ENCODE data around the gene PECR.

Gene PECR

DNA sequence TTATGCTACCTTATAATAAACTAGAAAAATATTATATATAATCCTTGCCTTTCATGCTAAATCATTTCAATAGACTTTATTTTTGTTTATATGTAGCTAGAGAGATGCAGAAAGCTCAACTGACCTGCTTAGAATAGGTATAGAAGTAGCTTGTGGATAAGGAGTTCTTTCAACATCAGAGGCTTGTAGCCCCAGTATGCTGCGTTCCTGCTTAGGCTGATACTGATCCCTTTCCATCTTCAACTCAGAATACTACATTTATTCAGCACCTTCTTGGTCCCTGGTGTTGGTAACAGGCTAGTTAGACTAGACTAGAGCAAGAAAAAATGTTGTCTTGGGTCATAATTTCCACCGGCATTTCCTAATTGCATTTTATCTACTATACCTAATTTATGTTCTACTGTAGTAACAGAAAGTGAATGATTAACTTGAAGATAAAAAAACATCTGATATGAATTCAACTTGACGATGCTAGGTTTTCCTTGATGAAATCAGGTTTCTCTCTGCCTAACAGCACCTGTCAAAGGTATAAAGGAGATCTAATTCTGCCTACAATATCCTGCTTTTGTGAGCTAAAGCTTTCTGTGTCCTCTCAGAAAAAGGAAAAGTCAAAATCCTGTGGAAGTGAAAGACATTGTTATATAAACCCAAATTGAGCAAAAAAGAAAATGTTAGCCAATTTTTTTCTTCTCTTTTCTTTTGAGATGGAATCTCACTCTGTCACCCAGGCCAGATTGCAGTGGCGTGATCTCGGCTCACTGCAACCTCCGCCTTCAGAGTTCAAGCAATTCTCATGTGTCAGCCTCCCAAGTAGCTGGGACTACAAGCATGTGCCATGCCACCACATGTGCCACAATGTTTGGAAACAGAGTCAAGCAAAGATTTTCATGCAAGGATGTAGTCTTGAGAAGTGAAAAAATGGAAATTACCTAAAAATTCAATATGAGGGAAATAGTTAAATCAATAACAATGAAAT, 5.8 kb downstream of the PECR start:
- H3K27ac ChIP-seq = peak overlapping the region; percentile 50
- TF ChIP-seq CTCF (conservative IDR thresholded peaks at IDR 0.05) = no peak

GRCh38 chr2:216074794-216075193, 6.8 kb downstream of the PECR start:
- no peak for TF ChIP-seq CTCF (conservative IDR thresholded peaks at IDR 0.05)
- H3K27ac ChIP-seq = no peak overlapping the region; the same call in 1 of the 2 replicates

GRCh38 chr2:216074380-216074779, 7.2 kb downstream of the PECR start:
- no peak for TF ChIP-seq CTCF (conservative IDR thresholded peaks at IDR 0.05)
- H3K27ac ChIP-seq = no peak overlapping the region

- no peak overlapping the region for H3K27ac ChIP-seq
- no peak for TF ChIP-seq CTCF (conservative IDR thresholded peaks at IDR 0.05)
Measured at GRCh38 chr2:216073773-216074172, 7.8 kb downstream of the PECR start.

GRCh38 chr2:216072473-216072872, 9.1 kb downstream of the PECR start:
- H3K27ac ChIP-seq = no peak overlapping the region
- no peak for TF ChIP-seq CTCF (conservative IDR thresholded peaks at IDR 0.05)

DNA sequence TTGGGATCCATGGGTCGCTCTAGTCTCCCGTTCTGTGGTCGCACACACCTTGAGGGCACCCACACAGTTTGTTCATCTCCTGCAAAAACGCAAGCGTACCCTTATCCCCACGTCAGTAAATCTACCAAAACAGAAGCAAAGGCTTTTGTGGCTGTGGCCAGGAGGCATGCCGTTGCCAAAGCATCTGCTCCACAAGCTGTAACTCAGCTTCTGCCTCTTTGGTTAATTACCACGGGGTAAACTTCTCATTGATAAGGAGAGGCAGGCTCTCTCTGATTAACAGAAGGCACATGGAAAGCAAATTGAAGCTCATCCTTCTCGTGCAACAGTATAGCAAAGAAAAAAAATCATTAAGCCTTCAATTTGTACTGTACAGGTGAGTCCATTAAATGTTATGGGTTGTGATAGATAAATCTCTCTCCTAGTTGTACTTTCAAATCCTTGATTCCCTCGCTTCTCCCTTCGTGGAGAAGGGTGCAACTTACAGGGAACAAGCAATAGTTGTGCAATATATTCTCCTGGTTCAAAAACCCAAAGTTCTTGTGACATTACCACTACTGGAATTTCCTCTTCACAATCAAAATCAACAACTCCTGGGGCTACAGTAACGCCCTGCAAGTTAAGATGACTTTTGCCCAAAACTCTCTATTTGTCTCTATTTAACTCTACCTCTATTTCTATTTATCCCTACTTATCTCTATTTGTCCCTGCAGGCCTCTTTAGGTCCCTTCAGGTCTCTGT, 10.3 kb downstream of the PECR start:
- no peak for TF ChIP-seq CTCF (conservative IDR thresholded peaks at IDR 0.05)
- H3K27ac ChIP-seq = no peak overlapping the region

DNA sequence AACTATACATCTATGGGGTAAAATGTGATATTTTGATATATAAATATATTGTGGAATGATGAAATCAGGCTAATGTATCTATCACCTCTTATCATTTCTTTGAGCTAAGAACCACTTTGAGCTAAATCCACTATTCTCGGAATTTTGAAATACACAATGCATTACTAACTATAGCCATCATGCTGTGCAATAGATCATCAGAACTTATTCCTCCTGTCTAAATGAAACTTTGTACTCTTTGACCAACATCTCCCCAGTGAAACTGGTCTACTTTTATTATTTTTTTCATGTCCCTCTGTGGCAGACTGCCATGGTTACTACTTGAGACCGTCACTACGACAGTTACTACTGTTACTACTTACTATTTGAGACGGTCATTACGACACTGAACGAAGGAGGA, 11.4 kb downstream of the PECR start:
- TF ChIP-seq CTCF (conservative IDR thresholded peaks at IDR 0.05) = no peak
- no peak overlapping the region for H3K27ac ChIP-seq

Measured in VCaP (cell line).